A673 (cell line): ENCODE data around the gene BZW2. TPM values are rescaled to one million over a fixed set of nuclear protein-coding genes. Genes with fewer than 3 reads are reported as not detected.

Experiments
- BruUV-seq: library from RNA; stranded (reverse); fragments of 400-500 nt; replicated peaks from 2 replicates; lab custom pipeline; 2021; lab: Mats Ljungman, UMichigan
- CTCF ChIA-PET: fragments of 300-600 bp; sonication (Branson Sonifier 250); formaldehyde crosslinking; loops from one replicate; lab custom pipeline; 2022; ENCODE audit warnings: antibody characterized with exemption; lab: Charles Lee
- POLR2A ChIA-PET: fragments of 300-600 bp; sonication (Branson Sonifier 250); formaldehyde crosslinking; loops from one replicate; lab custom pipeline; 2022; ENCODE audit warnings: antibody characterized with exemption; ENCODE audit not compliant: low non-redundant PET; lab: Charles Lee
- DNase-seq: peaks from one replicate; pipeline ENCODE4 v3.0.0-alpha.2; 2015; ENCODE audit warnings: low spot score
- H3K27ac ChIP-seq: fragments of 200-600 bp; sonication (generic); 2 replicates; pipeline ENCODE4 v1.5.1; 2016; ENCODE audit warnings: mixed run types, low read depth, mild to moderate bottlenecking, mixed read lengths, antibody characterized with exemption, low read length; ENCODE audit not compliant: poor library complexity, severe bottlenecking
- H3K27me3 ChIP-seq: fragments of 200-600 bp; sonication (generic); replicated peaks from 2 replicates; pipeline ENCODE4 v1.6.1; 2017; ENCODE audit warnings: mixed run types, low read depth, mild to moderate bottlenecking, mixed read lengths, antibody characterized with exemption, low read length; ENCODE audit not compliant: insufficient read depth, poor library complexity
- H3K36me3 ChIP-seq: fragments of 200-600 bp; sonication (generic); 2 replicates; pipeline ENCODE4 v1.6.1; 2016; ENCODE audit warnings: mixed run types, mild to moderate bottlenecking, mixed read lengths, antibody characterized with exemption, low read length; ENCODE audit not compliant: insufficient read depth, poor library complexity, severe bottlenecking
- H3K4me1 ChIP-seq: fragments of 200-600 bp; sonication (generic); 2 replicates; pipeline ENCODE4 v1.6.1; 2017; ENCODE audit warnings: mixed run types, mild to moderate bottlenecking, mixed read lengths, antibody characterized with exemption, low read length; ENCODE audit not compliant: insufficient read depth, poor library complexity, severe bottlenecking
- H3K4me3 ChIP-seq: fragments of 200-600 bp; sonication (generic); 2 replicates; pipeline ENCODE4 v1.5.1; 2016; ENCODE audit warnings: low read depth, mixed run types, mild to moderate bottlenecking, mixed read lengths, low read length; ENCODE audit not compliant: poor library complexity, severe bottlenecking
- H3K9me3 ChIP-seq: fragments of 200-600 bp; sonication (generic); 2 replicates; pipeline ENCODE4 v1.6.1; 2016; ENCODE audit warnings: mixed run types, low read depth, mild to moderate bottlenecking, mixed read lengths, antibody characterized with exemption, low read length; ENCODE audit not compliant: poor library complexity, severe bottlenecking
- CTCF ChIP-seq: fragments of 300-800, 200-600 bp; sonication (generic); conservative IDR thresholded peaks from 2 replicates; pipeline ENCODE4 v1.5.1; 2017; ENCODE audit warnings: low read depth, mild to moderate bottlenecking, antibody characterized with exemption, low read length, moderate library complexity, mixed read lengths
- EZH2 ChIP-seq: fragments of 200-600 bp; sonication (generic); IDR thresholded peaks from 2 replicates; pipeline ENCODE4 v1.6.1; 2017; ENCODE audit warnings: borderline replicate concordance, low read depth, mild to moderate bottlenecking, mixed read lengths, antibody characterized with exemption, low read length; ENCODE audit not compliant: poor library complexity, severe bottlenecking
- intact Hi-C: fragments of 100-400 bp; cut with micrococcal nuclease; formaldehyde crosslinking; loops from one replicate; pipeline ENCODE4 v1.10.0; 2022; ENCODE audit not compliant: unreplicated experiment
- total RNA-seq: library from RNA; stranded (reverse); gene quantifications from 2 replicates; pipeline ENCODE4 v1.2.3, GENCODE V29; 2021

Gene BZW2
- total RNA-seq, 1 experiment from 2014 or later: 175 TPM

GRCh38 chr7:16660702-16661464 lies 14.9 kb downstream of the BZW2 start:
- H3K9me3 ChIP-seq: no peaks in the 10 kb centered on the region
- peak; percentile 62 for DNase-seq
- H3K4me3 ChIP-seq: no peak overlapping the region
- BruUV-seq: no TSS peak
- peaks cover 9% of the 10 kb centered on the region for H3K36me3 ChIP-seq
- peaks cover 46% of the 10 kb centered on the region for H3K4me1 ChIP-seq
- H3K27me3 ChIP-seq: no peaks in the 10 kb centered on the region
- intact Hi-C loops: no loop called here
- POLR2A ChIA-PET: no interaction called here
- CTCF ChIA-PET: no interaction called here
- TF ChIP-seq EZH2 (no peak), CTCF (no peak)
- H3K27ac ChIP-seq: peak overlapping the region; percentile 26

- no peak overlapping the region for H3K4me3 ChIP-seq
- ChIA-PET POLR2A (no interaction called here), CTCF (no interaction called here)
- TF ChIP-seq EZH2 (no peak), CTCF (no peak)
- no peaks in the 10 kb centered on the region for H3K9me3 ChIP-seq
- peaks cover 40% of the 10 kb centered on the region for H3K4me1 ChIP-seq
- DNase-seq: no peak
- no TSS peak for BruUV-seq
- peak overlapping the region; percentile 43 for H3K27ac ChIP-seq
- intact Hi-C loops: no loop called here
- H3K36me3 ChIP-seq: peaks cover 9% of the 10 kb centered on the region
- H3K27me3 ChIP-seq: no peaks in the 10 kb centered on the region
Measured at GRCh38 chr7:16661924-16662323, 15.9 kb downstream of the BZW2 start.

GRCh38 chr7:16667355-16667754 lies 21.4 kb downstream of the BZW2 start:
- intact Hi-C loops: no loop called here
- Histone ChIP-seq H3K27me3 (no peaks in the 10 kb centered on the region), H3K9me3 (no peaks in the 10 kb centered on the region), H3K27ac (peak overlapping the region; percentile 85), H3K36me3 (peaks cover 27% of the 10 kb centered on the region), H3K4me3 (no peak overlapping the region), H3K4me1 (peaks cover 26% of the 10 kb centered on the region)
- CTCF ChIA-PET: no interaction called here
- TF ChIP-seq CTCF: no peak
- TF ChIP-seq EZH2: no peak
- POLR2A ChIA-PET: no interaction called here
- no peak for DNase-seq
- BruUV-seq: no TSS peak
